ENCODE measurements around the gene CEACAM5.

GRCh38 chr19:41745756-41746155 lies 37.3 kb downstream of the CEACAM5 start:
- TF ChIP-seq CTCF (IDR thresholded peaks at IDR 0.05; ENCODE audit: insufficient read depth, low read length, poor library complexity, severe bottlenecking) (no peak), EZH2phosphoT487 (conservative IDR thresholded peaks at IDR 0.05; ENCODE audit: low read length) (no peak)
